HG02852 (cell line): Measurements from ENCODE around the gene SNTG2.
"Not testable (repeated sequence)": the region's sequence is repeated elsewhere in the genome, so short reads cannot be mapped to it uniquely, and the experiment has no call there.

Experiments used
- ATAC-seq: cut with Tn5 transposase; IDR thresholded peaks from one replicate; pipeline ENCODE4 v1.9.1; 2021; ENCODE audit warnings: mild to moderate bottlenecking, moderate library complexity; ENCODE audit not compliant: unreplicated experiment

The SNTG2 gene

GRCh38 chr2:1088192-1088860, 137.7 kb downstream of the SNTG2 start:
- no peak for ATAC-seq

- ATAC-seq = no peak
These were observed 138.3 kb downstream of the SNTG2 start for GRCh38 chr2:1088940-1089339.

GRCh38 chr2:1091895-1092585, 141.4 kb downstream of the SNTG2 start:
- ATAC-seq = no peak

- not testable (repeated sequence) for ATAC-seq
These were observed 143.0 kb downstream of the SNTG2 start for GRCh38 chr2:1093668-1094067.

GRCh38 chr2:1097101-1097500, 146.5 kb downstream of the SNTG2 start:
- no peak for ATAC-seq

GRCh38 chr2:1099418-1099817, 148.8 kb downstream of the SNTG2 start:
- no peak for ATAC-seq

- no peak for ATAC-seq
These were observed 150.5 kb downstream of the SNTG2 start for GRCh38 chr2:1101011-1101782.

GRCh38 chr2:1101982-1102590, 151.4 kb downstream of the SNTG2 start:
- ATAC-seq = no peak

GRCh38 chr2:1104364-1104763, 153.7 kb downstream of the SNTG2 start:
- ATAC-seq = no peak

- not testable (repeated sequence) for ATAC-seq
These were observed 155.7 kb downstream of the SNTG2 start for GRCh38 chr2:1106344-1106743.

- no peak for ATAC-seq
These were observed 165.3 kb downstream of the SNTG2 start for GRCh38 chr2:1115843-1116539.

- ATAC-seq = no peak
These were observed 166.9 kb downstream of the SNTG2 start for GRCh38 chr2:1117569-1117968.

GRCh38 chr2:1125217-1125616, 174.6 kb downstream of the SNTG2 start:
- no peak for ATAC-seq

- ATAC-seq = no peak
These were observed 175.2 kb downstream of the SNTG2 start for GRCh38 chr2:1125633-1126370.

GRCh38 chr2:1129982-1130381, 179.3 kb downstream of the SNTG2 start:
- ATAC-seq = no peak

- no peak for ATAC-seq
These were observed 180.3 kb downstream of the SNTG2 start for GRCh38 chr2:1130922-1131321.

- peak; percentile 47 for ATAC-seq
These were observed 181.8 kb downstream of the SNTG2 start for GRCh38 chr2:1132328-1132969.

GRCh38 chr2:1133896-1134295, 183.2 kb downstream of the SNTG2 start:
- ATAC-seq = not testable (repeated sequence)

GRCh38 chr2:1134629-1135028, 184.0 kb downstream of the SNTG2 start:
- ATAC-seq = no peak

GRCh38 chr2:1136067-1136466, 185.4 kb downstream of the SNTG2 start:
- ATAC-seq = no peak
